SK-N-SH treated with all-trans-retinoic acid at 6 μM for 48 hours (cell line): Measurements from ENCODE around the gene TANGO6.

Experiments
- ATAC-seq: fragments of 200-7000 bp; cut with Tn5 transposase; 3 replicates; pipeline ENCODE4 v1.9.1; 2020; ENCODE audit warnings: mild to moderate bottlenecking, moderate library complexity
- ARNTL ChIP-seq: fragments of 450-650 bp; formaldehyde crosslinking; IDR thresholded peaks from 2 replicates; pipeline ENCODE4 v1.5.0; 2020; ENCODE audit warnings: low read depth, mild to moderate bottlenecking, moderate library complexity, borderline replicate concordance
- BACH2 ChIP-seq: fragments of 250-450 bp; sonication (Bioruptor Pico); IDR thresholded peaks from 2 replicates; pipeline ENCODE4 v1.9.0; 2021; ENCODE audit warnings: mild to moderate bottlenecking, borderline replicate concordance
- CSDC2 ChIP-seq: fragments of 250-450 bp; sonication (Bioruptor Pico); IDR thresholded peaks from 2 replicates; pipeline ENCODE4 v1.5.0; 2020; ENCODE audit warnings: mild to moderate bottlenecking, moderate library complexity
- ESRRG ChIP-seq: fragments of 250-450 bp; sonication (Bioruptor Pico); IDR thresholded peaks from 2 replicates; pipeline ENCODE4 v1.6.1; 2021; ENCODE audit warnings: mild to moderate bottlenecking
- GLIS3 ChIP-seq: fragments of 250-450 bp; sonication (Bioruptor Pico); IDR thresholded peaks from 2 replicates; pipeline ENCODE4 v1.5.0; 2020; ENCODE audit warnings: mild to moderate bottlenecking, moderate library complexity
- ISL1 ChIP-seq: fragments of 250-450 bp; sonication (Bioruptor Pico); IDR thresholded peaks from 2 replicates; pipeline ENCODE4 v2.1.2; 2022; ENCODE audit warnings: mild to moderate bottlenecking, moderate library complexity
- OSR1 ChIP-seq: fragments of 250-450 bp; sonication (Bioruptor Pico); IDR thresholded peaks from 2 replicates; pipeline ENCODE4 v1.8.0; 2022; ENCODE audit warnings: moderate library complexity, mild to moderate bottlenecking, inconsistent platforms
- PPARA ChIP-seq: fragments of 250-450 bp; sonication (Bioruptor Pico); IDR thresholded peaks from 2 replicates; pipeline ENCODE4 v1.5.0; 2020; ENCODE audit warnings: mild to moderate bottlenecking, borderline replicate concordance
- RARB ChIP-seq: fragments of 250-450 bp; sonication (Bioruptor Pico); IDR thresholded peaks from 2 replicates; pipeline ENCODE4 v1.8.0; 2021; ENCODE audit warnings: mild to moderate bottlenecking, moderate library complexity
- SNAI2 ChIP-seq: fragments of 250-450 bp; sonication (Bioruptor Pico); IDR thresholded peaks from 2 replicates; pipeline ENCODE4 v1.5.0; 2020; ENCODE audit warnings: mild to moderate bottlenecking, moderate library complexity
- TCF4 ChIP-seq: fragments of 250-450 bp; sonication (Bioruptor Pico); IDR thresholded peaks from 2 replicates; pipeline ENCODE4 v1.8.0; 2021; ENCODE audit warnings: mild to moderate bottlenecking, moderate library complexity, borderline replicate concordance
- TOX ChIP-seq: fragments of 250-450 bp; sonication (Bioruptor Pico); IDR thresholded peaks from 2 replicates; pipeline ENCODE4 v1.8.0; 2021; ENCODE audit warnings: mild to moderate bottlenecking, moderate library complexity, borderline replicate concordance
- ZC3H10 ChIP-seq: fragments of 250-450 bp; sonication (Bioruptor Pico); IDR thresholded peaks from 2 replicates; pipeline ENCODE4 v1.5.1; 2021; ENCODE audit warnings: mild to moderate bottlenecking, moderate library complexity
- ZFP3 ChIP-seq: fragments of 250-450 bp; sonication (Bioruptor Pico); IDR thresholded peaks from 2 replicates; pipeline ENCODE4 v1.5.0; 2020; ENCODE audit warnings: mild to moderate bottlenecking, moderate library complexity
- ZFP30 ChIP-seq: fragments of 450-650 bp; formaldehyde crosslinking; IDR thresholded peaks from 2 replicates; pipeline ENCODE4 v1.5.0; 2022; ENCODE audit warnings: mild to moderate bottlenecking, moderate library complexity
- ZNF565 ChIP-seq: fragments of 450-650 bp; formaldehyde crosslinking; conservative IDR thresholded peaks from 2 replicates; pipeline ENCODE4 v1.5.0; 2020; ENCODE audit warnings: low read depth, mild to moderate bottlenecking, moderate library complexity
- ZNF70 ChIP-seq: fragments of 450-650 bp; formaldehyde crosslinking; IDR thresholded peaks from 2 replicates; pipeline ENCODE4 v1.5.0; 2020; ENCODE audit warnings: mild to moderate bottlenecking, moderate library complexity
- TF ChIP-seq, protein P1 (sequence below): fragments of 250-450 bp; sonication (Bioruptor Pico); IDR thresholded peaks from 2 replicates; pipeline ENCODE4 v1.8.0; 2020; ENCODE audit warnings: mild to moderate bottlenecking, moderate library complexity, borderline replicate concordance
- TF ChIP-seq, protein P2 (sequence below): fragments of 250-450 bp; sonication (Bioruptor Pico); IDR thresholded peaks from 2 replicates; pipeline ENCODE4 v1.5.0; 2020; ENCODE audit warnings: mild to moderate bottlenecking, moderate library complexity
- TF ChIP-seq, protein P3 (sequence below): fragments of 250-450 bp; sonication (Bioruptor Pico); IDR thresholded peaks from 2 replicates; pipeline ENCODE4 v1.5.1; 2020; ENCODE audit warnings: low read depth, mild to moderate bottlenecking, moderate library complexity
- TF ChIP-seq, protein P4 (sequence below): fragments of 250-450 bp; sonication (Bioruptor Pico); IDR thresholded peaks from 2 replicates; pipeline ENCODE4 v1.8.0; 2021; ENCODE audit warnings: low read depth, mild to moderate bottlenecking, moderate library complexity, borderline replicate concordance
- TF ChIP-seq, protein P5 (sequence below): fragments of 250-450 bp; sonication (Bioruptor Pico); IDR thresholded peaks from 2 replicates; pipeline ENCODE4 v1.5.1; 2021; ENCODE audit warnings: mild to moderate bottlenecking, moderate library complexity

Gene TANGO6

DNA sequence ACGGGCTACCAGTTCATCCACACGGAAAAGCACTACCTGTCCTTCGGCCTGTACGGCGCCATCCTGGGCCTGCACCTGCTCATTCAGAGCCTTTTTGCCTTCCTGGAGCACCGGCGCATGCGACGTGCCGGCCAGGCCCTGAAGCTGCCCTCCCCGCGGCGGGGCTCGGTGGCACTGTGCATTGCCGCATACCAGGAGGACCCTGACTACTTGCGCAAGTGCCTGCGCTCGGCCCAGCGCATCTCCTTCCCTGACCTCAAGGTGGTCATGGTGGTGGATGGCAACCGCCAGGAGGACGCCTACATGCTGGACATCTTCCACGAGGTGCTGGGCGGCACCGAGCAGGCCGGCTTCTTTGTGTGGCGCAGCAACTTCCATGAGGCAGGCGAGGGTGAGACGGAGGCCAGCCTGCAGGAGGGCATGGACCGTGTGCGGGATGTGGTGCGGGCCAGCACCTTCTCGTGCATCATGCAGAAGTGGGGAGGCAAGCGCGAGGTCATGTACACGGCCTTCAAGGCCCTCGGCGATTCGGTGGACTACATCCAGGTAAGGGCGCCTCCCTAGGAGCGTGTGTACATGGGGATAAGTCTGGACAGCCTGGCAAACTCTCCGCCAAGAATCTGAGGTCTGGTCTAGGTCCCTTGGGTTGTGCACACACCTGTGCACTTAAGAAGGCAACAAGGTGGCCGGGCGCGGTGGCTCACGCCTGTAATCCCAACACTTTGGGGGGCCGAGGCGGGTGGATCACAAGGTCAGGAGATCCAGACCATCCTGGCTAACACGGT, 266.3 kb downstream of the TANGO6 start:
- ATAC-seq = no peak
- no peak for TF ChIP-seq CSDC2 (CRISPR knock-in tag)
- TF ChIP-seq, protein P1, sequence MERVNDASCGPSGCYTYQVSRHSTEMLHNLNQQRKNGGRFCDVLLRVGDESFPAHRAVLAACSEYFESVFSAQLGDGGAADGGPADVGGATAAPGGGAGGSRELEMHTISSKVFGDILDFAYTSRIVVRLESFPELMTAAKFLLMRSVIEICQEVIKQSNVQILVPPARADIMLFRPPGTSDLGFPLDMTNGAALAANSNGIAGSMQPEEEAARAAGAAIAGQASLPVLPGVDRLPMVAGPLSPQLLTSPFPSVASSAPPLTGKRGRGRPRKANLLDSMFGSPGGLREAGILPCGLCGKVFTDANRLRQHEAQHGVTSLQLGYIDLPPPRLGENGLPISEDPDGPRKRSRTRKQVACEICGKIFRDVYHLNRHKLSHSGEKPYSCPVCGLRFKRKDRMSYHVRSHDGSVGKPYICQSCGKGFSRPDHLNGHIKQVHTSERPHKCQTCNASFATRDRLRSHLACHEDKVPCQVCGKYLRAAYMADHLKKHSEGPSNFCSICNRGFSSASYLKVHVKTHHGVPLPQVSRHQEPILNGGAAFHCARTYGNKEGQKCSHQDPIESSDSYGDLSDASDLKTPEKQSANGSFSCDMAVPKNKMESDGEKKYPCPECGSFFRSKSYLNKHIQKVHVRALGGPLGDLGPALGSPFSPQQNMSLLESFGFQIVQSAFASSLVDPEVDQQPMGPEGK = no peak
- no peak for TF ChIP-seq ESRRG (CRISPR knock-in tag)
- TF ChIP-seq ZNF565 (CRISPR knock-in tag) = no peak
- no peak for TF ChIP-seq OSR1 (CRISPR knock-in tag)
- TF ChIP-seq, protein P2, sequence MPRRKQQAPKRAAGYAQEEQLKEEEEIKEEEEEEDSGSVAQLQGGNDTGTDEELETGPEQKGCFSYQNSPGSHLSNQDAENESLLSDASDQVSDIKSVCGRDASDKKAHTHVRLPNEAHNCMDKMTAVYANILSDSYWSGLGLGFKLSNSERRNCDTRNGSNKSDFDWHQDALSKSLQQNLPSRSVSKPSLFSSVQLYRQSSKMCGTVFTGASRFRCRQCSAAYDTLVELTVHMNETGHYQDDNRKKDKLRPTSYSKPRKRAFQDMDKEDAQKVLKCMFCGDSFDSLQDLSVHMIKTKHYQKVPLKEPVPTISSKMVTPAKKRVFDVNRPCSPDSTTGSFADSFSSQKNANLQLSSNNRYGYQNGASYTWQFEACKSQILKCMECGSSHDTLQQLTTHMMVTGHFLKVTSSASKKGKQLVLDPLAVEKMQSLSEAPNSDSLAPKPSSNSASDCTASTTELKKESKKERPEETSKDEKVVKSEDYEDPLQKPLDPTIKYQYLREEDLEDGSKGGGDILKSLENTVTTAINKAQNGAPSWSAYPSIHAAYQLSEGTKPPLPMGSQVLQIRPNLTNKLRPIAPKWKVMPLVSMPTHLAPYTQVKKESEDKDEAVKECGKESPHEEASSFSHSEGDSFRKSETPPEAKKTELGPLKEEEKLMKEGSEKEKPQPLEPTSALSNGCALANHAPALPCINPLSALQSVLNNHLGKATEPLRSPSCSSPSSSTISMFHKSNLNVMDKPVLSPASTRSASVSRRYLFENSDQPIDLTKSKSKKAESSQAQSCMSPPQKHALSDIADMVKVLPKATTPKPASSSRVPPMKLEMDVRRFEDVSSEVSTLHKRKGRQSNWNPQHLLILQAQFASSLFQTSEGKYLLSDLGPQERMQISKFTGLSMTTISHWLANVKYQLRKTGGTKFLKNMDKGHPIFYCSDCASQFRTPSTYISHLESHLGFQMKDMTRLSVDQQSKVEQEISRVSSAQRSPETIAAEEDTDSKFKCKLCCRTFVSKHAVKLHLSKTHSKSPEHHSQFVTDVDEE = no peak
- TF ChIP-seq SNAI2 = no peak
- TF ChIP-seq PPARA = no peak
- TF ChIP-seq BACH2 (CRISPR knock-in tag) = no peak
- TF ChIP-seq ISL1 (CRISPR knock-in tag) = no peak
- TF ChIP-seq ARNTL = no peak
- no peak for TF ChIP-seq RARB (CRISPR knock-in tag)
- no peak for TF ChIP-seq TOX (CRISPR knock-in tag)
- TF ChIP-seq, protein P3, sequence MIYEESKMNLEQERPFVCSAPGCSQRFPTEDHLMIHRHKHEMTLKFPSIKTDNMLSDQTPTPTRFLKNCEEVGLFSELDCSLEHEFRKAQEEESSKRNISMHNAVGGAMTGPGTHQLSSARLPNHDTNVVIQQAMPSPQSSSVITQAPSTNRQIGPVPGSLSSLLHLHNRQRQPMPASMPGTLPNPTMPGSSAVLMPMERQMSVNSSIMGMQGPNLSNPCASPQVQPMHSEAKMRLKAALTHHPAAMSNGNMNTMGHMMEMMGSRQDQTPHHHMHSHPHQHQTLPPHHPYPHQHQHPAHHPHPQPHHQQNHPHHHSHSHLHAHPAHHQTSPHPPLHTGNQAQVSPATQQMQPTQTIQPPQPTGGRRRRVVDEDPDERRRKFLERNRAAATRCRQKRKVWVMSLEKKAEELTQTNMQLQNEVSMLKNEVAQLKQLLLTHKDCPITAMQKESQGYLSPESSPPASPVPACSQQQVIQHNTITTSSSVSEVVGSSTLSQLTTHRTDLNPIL (CRISPR knock-in tag) = no peak
- TF ChIP-seq, protein P4, sequence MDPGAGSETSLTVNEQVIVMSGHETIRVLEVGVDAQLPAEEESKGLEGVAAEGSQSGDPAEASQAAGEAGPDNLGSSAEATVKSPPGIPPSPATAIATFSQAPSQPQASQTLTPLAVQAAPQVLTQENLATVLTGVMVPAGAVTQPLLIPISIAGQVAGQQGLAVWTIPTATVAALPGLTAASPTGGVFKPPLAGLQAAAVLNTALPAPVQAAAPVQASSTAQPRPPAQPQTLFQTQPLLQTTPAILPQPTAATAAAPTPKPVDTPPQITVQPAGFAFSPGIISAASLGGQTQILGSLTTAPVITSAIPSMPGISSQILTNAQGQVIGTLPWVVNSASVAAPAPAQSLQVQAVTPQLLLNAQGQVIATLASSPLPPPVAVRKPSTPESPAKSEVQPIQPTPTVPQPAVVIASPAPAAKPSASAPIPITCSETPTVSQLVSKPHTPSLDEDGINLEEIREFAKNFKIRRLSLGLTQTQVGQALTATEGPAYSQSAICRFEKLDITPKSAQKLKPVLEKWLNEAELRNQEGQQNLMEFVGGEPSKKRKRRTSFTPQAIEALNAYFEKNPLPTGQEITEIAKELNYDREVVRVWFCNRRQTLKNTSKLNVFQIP (CRISPR knock-in tag) = no peak
- no peak for TF ChIP-seq TCF4 (CRISPR knock-in tag)
- no peak for TF ChIP-seq ZFP3 (CRISPR knock-in tag)
- no peak for TF ChIP-seq ZFP30 (CRISPR knock-in tag)
- TF ChIP-seq, protein P5, sequence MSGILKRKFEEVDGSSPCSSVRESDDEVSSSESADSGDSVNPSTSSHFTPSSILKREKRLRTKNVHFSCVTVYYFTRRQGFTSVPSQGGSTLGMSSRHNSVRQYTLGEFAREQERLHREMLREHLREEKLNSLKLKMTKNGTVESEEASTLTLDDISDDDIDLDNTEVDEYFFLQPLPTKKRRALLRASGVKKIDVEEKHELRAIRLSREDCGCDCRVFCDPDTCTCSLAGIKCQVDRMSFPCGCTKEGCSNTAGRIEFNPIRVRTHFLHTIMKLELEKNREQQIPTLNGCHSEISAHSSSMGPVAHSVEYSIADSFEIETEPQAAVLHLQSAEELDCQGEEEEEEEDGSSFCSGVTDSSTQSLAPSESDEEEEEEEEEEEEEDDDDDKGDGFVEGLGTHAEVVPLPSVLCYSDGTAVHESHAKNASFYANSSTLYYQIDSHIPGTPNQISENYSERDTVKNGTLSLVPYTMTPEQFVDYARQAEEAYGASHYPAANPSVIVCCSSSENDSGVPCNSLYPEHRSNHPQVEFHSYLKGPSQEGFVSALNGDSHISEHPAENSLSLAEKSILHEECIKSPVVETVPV (CRISPR knock-in tag) = no peak

DNA sequence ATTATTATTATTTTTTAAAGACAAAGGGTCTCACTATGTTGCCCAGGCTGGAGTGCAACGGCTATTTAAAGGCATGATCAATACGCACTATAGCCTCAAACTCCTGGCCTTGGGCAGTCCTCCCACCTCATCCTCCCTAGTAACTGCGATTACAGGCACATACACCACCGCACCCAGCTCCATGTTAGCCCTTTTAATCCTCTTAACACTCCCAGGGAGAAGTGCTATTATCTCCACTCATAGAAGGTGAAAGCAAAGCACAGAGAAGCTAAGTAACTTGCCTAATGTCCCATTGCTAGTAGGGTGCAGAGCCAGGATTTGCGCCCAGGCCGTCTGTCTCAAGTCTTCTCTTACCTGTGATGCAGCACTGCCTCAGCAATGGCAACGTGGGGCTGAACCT, 267.1 kb downstream of the TANGO6 start:
- no peak for ATAC-seq
- no peak for TF ChIP-seq ARNTL
- TF ChIP-seq ZC3H10 (CRISPR knock-in tag) = no peak
- no peak for TF ChIP-seq TOX (CRISPR knock-in tag)
- TF ChIP-seq RARB (CRISPR knock-in tag) = no peak
- TF ChIP-seq SNAI2 = no peak
- no peak for TF ChIP-seq ZNF70 (CRISPR knock-in tag)
- TF ChIP-seq GLIS3 (CRISPR knock-in tag) = no peak
- TF ChIP-seq CSDC2 (CRISPR knock-in tag) = no peak
- no peak for TF ChIP-seq ESRRG (CRISPR knock-in tag)
- TF ChIP-seq ISL1 (CRISPR knock-in tag) = no peak
- no peak for TF ChIP-seq PPARA
- TF ChIP-seq, protein P2 = no peak
- TF ChIP-seq, protein P1 = no peak
- TF ChIP-seq ZFP30 (CRISPR knock-in tag) = no peak
- TF ChIP-seq, protein P5 (CRISPR knock-in tag) = no peak
- TF ChIP-seq ZFP3 (CRISPR knock-in tag) = no peak
- TF ChIP-seq TCF4 (CRISPR knock-in tag) = no peak
- no peak for TF ChIP-seq BACH2 (CRISPR knock-in tag)
- TF ChIP-seq OSR1 (CRISPR knock-in tag) = no peak
